Left ventricle myocardium superior (tissue), 1 donor: ENCODE results near the gene GRM4. TPM values are rescaled to one million over a fixed set of nuclear protein-coding genes. Genes with fewer than 3 reads are reported as not detected.
A peak's percentile ranks its signal among the peaks of the same experiment; 100 is the strongest.

ENCODE experiments used
- ATAC-seq: fragments of 200-7000 bp; cut with Tn5 transposase; one replicate; pipeline ENCODE4 v1.9.1; 2020; ENCODE audit warnings: mild to moderate bottlenecking, moderate library complexity
- DNase-seq: peaks from one replicate; pipeline ENCODE4 v3.0.0-alpha.2; 2020
- intact Hi-C: fragments of 100-400 bp; cut with micrococcal nuclease; formaldehyde crosslinking; loops from one replicate; pipeline ENCODE4 v1.11.0; 2022
- total RNA-seq: library from RNA; stranded (reverse); fragmentation: NEBNext Ultra II Directional; extraction: Animal tissue kit (Norgen Biotek cat#: 25700); gene quantifications from one replicate; pipeline ENCODE4 v1.2.1, GENCODE V29; 2021
- donor health status: DM: no; HTN: yes; CAD: no; lungs with severe emphysema.

GRM4 gene
- total RNA-seq, 1 donor from 2014 or later = not detected

DNA sequence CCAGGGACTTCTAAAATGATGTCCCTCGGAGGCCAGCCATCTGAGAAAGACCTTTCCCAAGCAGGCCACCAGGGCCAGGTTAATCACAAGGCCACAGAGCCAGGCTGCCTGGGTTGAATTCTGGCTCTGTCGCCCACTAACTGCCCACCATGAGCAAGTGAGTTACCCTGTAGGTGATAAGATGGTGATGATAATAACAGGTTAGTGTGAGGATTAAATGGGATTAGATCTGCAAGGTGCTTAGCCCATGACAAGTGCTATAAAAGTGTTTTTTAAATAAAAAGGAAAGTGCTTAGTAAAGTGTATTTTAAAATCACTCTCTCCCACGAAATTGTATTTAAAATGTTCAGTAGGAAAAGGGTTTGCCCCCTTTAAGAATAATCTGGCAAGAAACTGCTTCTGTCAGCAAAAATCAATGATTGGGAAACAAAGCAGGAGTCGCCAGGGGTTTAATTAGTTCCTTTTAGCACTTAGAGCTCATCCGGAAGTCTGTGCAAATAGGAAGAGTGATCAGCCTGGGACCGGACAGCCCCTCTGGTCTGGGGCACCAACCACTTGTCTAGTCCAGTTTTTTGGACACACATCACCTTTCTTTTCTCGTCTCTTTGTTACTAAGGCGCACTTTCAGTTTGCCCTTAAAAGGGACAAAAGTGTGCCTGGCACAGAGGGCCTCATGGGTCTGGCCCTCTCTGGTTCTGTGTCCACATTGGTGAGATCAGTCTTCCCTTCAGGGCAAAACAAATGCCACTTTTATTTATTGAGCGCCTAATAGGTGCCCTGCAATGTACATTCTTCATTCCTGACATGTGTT lies 150.4 kb downstream of the GRM4 start:
- no peak for ATAC-seq
- intact Hi-C loops = no loop called here
- DNase-seq = no peak

DNA sequence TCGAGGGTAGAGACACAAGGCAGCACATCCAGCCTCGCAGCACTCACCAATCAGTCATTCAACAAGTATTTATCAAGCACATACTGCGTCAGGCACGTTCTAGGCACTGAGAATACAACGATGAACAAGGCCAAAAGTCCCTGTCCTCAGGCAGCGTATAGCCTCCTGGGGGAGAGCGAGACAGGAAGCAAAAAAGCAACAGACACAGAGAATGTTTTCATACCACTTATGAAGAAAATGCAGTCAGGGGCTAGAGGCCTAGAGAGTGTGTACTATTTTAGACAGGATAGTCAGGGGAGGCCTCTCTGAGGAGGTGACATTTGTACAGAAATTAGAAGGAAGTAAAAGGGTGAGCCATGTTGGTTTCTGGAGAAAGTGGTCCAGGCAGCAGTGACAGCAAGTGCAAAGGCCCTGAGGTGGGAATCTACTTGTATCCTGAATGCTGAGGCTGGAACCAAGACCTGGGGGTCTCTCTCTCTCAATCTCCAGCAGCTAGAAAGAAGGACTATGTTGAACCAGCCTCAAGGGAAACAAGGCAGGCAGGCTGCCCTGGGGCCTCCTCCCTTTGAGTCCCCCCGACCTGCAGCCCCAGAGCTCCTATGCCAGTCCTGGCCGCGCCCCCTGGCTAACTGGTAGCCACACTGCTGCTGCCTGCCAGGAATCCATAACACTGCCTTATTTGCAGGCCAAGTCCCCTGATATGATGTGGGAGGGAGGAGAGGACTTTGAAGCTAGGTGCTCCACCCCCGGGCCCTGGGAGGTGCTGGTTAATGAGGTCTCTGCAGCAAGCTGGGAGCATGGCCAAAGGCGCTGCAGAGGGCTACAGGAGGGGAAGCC lies 151.2 kb downstream of the GRM4 start:
- intact Hi-C loops = no loop called here
- ATAC-seq = no peak
- no peak for DNase-seq

DNA sequence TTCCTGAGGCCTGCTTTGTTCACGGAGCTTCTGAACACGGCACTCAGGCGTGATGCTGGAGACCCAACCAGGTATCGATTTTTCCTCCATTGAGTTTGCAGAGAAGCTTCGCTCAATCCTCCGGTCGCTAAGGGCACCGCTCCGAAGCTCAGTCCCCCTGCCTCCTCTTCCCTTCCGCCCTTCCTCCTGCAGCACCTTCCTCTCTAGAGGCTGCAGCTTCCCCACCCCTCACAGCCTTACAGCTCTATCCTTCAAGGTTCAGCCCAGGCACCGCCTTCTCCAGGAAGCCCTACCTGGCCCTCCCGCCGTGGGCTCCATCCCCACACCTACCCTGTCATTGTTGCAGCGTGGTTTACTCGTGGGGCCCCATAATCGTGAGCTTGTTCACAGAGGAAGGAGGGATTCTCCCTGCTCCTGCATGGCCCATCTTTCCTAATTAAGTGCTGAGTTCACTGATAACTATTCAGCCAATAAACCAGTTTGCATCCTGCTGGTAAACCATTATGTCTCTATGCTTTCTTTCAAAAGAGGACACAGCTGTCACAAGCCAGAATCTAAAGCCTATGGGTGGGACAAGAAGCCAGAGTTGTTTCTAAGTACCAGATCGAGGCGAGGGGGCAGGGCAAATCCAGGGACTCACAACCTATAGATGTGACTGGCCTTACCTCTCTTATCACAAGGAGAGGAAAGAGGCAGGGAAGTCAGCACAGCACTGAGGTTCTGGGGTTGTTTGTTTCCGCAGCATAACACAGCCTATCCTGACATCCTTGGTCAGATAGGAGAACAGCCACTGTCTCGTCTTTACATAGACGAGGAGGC lies 152.0 kb downstream of the GRM4 start:
- ATAC-seq (no peak), DNase-seq (no peak)
- intact Hi-C loops = no loop called here

GRCh38 chr6:33993091-33993490 lies 152.8 kb downstream of the GRM4 start:
- intact Hi-C loops = no loop called here
- ATAC-seq (no peak), DNase-seq (no peak)

DNA sequence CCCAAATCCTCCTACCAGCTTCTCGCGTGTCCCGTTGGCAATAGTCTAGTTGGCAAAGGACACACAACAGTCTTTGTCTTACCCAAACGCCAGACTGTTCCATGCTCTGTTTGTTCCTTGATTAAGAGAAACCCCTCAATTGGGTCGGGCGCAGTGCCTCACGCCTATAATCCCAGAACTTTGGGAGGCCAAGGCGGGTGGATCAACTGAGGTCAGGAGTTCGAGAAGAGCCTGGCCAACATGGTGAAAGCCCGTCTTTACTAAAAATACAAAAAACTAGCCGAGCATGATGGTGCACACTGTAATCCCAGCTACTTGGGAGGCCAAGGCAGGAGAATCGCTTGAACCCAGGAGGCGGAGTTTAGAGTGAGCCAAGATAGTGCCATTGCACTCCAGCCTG lies 153.7 kb downstream of the GRM4 start:
- intact Hi-C loops = no loop called here
- DNase-seq = no peak
- no peak for ATAC-seq

DNA sequence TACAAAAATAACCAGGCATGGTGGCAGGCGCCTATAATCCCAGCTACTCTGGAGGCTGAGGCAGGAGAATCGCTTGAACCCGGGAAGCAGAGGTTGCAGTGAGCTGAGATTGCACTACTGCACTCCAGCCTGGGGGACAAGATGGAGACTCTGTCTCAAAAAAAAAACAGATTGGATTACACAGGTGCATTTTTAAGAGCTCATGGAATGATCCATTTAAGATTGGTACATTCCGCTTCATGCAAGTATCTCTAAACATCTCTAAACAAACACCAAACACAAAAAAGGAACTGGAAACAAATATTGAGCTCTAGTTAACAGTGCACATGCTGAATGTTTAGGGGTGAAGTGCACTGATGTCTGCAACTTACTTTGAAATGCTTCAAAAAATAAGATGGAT lies 154.3 kb downstream of the GRM4 start:
- no peak for DNase-seq
- ATAC-seq = no peak
- intact Hi-C loops = no loop called here

- DNase-seq = no peak
- ATAC-seq = no peak
- intact Hi-C loops = no loop called here
These were observed 155.8 kb downstream of the GRM4 start for GRCh38 chr6:33990061-33990541.

GRCh38 chr6:33989016-33989854 lies 156.7 kb downstream of the GRM4 start:
- intact Hi-C loops = no loop called here
- ATAC-seq (no peak), DNase-seq (no peak)

DNA sequence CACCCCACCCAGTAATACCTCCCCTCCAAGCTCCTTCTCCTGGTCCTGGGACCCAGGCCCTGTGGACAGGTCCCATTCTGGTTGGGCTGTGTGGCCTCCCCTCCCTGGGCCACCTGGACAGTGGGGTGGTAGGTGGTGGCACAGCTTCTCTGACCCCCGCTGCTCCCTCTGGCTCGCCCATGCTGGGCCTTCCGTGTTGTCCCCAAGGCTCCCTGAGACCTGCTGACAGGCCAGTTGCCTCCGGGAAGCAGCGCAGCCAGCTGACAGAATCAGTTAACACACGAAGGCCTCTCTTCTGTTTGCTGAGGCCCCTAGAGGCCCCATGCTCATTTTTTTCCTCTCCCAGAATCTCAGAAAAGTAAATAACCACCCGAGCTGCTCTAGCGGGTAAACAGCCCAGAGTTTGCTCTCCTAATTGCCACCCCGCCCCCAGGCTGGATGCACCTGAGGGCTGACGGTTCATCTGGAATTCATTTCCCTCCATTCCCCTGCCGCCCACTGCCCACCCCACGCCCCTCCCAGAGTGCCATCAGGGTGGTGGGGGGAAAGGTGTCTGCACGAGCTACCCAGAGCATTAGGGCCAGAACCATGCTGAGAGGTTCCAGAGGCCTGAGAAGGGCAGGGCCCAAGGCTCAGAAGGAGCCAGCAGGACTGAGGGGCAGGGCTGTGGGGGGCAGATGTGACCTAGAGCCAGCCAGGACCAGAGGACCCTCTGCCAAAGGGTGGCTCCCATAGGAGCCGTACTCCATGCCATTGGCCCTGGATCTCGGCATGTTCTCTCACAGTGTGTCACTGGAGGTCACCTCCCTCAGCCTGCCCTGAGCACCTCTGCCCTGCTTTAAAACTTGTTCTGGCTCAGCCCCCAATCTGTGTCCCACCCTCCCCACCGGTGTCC lies 157.5 kb downstream of the GRM4 start:
- intact Hi-C loops = no loop called here
- ATAC-seq (no peak), DNase-seq (no peak)

- intact Hi-C loops = no loop called here
- no peak for DNase-seq
These were observed 158.3 kb downstream of the GRM4 start for GRCh38 chr6:33987531-33988021.

GRCh38 chr6:33985947-33986346 lies 159.9 kb downstream of the GRM4 start:
- intact Hi-C loops = no loop called here
- no peak for DNase-seq
- no peak for ATAC-seq

More at GRCh38 chr6:33987531-33988021, 158.3 kb downstream of the GRM4 start:
- ATAC-seq = no peak

- ATAC-seq = no peak
- intact Hi-C loops = no loop called here
- no peak for DNase-seq
These were observed 160.6 kb downstream of the GRM4 start for GRCh38 chr6:33985313-33985751.

DNA sequence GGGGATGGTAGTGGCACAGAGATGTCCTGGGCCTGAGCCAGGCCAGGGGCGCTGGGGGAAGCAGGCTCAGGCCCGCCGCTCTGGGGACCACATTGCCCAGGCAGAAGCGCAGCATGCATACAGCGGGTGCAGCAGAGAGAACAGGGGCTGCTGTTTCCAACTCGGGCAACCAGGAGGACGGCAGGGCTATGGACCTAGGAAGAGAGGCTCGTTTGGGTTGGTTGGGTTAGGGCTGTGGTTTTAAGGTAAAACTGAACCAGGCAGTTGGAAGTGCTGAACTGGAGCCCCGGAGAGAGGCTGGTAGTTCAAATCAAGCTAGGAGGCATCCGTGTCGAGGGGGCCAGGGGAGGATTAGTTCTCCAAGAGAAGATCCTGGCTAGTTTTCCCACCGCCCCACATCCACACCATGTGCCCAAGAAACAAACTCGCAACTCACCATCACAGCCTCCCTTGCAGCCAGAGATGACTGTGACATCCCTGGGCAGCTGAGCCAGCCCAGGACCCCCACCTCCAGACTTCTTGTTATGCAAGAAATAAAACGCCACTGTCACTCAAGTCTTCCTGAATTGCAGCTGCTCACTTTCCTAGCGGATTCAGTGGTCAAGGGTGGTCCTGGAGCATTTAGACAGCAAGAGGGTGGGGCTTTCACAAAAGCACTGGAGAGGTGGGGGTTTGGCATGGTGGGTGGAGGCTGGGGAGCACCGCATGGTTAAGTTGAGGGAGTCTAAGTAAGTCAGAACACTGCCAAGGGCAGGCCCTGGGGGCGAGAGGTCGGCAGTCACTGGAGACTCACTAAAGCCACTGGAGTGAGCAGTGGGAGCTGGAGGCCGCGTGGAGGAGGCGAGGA lies 161.2 kb downstream of the GRM4 start:
- no peak for ATAC-seq

GRCh38 chr6:33983721-33984465 lies 162.0 kb downstream of the GRM4 start:
- DNase-seq = no peak
- no peak for ATAC-seq

More for the DNA sequence above, 161.2 kb downstream of the GRM4 start:
- no peak for DNase-seq
- intact Hi-C loops = no loop called here

GRCh38 chr6:33983109-33983716 lies 162.7 kb downstream of the GRM4 start:
- ATAC-seq = peak; percentile 68
- no peak for DNase-seq

More at GRCh38 chr6:33983721-33984465, 162.0 kb downstream of the GRM4 start:
- intact Hi-C loops = no loop called here

More at GRCh38 chr6:33983109-33983716, 162.7 kb downstream of the GRM4 start:
- intact Hi-C loops = no loop called here
